MM.1S (cell line): ENCODE measurements around the gene ELP6.

Experiments
- DNase-seq: peaks from one replicate; pipeline ENCODE4 v3.0.0-alpha.2; 2015
- H2AFZ ChIP-seq: fragments of 300-600 bp; sonication (generic); 2 replicates; pipeline ENCODE4 v1.6.0; 2016; ENCODE audit warnings: antibody characterized with exemption, low read length
- H3F3A ChIP-seq: fragments of 300-600 bp; sonication (generic); 2 replicates; pipeline ENCODE4 v1.6.1; 2016; ENCODE audit warnings: mild to moderate bottlenecking, antibody characterized with exemption, low read length, moderate library complexity, mixed read lengths; ENCODE audit not compliant: insufficient read depth
- H3K27ac ChIP-seq: fragments of 300-600 bp; sonication (generic); 2 replicates; pipeline ENCODE4 v1.5.1; 2016; ENCODE audit warnings: mild to moderate bottlenecking, low read length
- H3K27me3 ChIP-seq: fragments of 300-600 bp; sonication (generic); replicated peaks from 2 replicates; pipeline ENCODE4 v1.6.0; 2016; ENCODE audit warnings: low read length; ENCODE audit not compliant: insufficient read depth
- H3K36me3 ChIP-seq: fragments of 300-600 bp; sonication (generic); replicated peaks from 2 replicates; pipeline ENCODE4 v1.6.1; 2016; ENCODE audit warnings: mild to moderate bottlenecking, low read length, mixed read lengths; ENCODE audit not compliant: insufficient read depth
- H3K4me1 ChIP-seq: fragments of 300-600 bp; sonication (generic); 2 replicates; pipeline ENCODE4 v1.6.1; 2016; ENCODE audit warnings: low read length, mixed read lengths
- H3K4me2 ChIP-seq: fragments of 300-600 bp; sonication (generic); 2 replicates; pipeline ENCODE4 v1.6.0; 2016; ENCODE audit warnings: low read depth, low read length
- H3K4me3 ChIP-seq: fragments of 300-600 bp; sonication (generic); 2 replicates; pipeline ENCODE4 v1.5.1; 2016; ENCODE audit warnings: low read length, mixed read lengths
- H3K79me2 ChIP-seq: fragments of 300-600 bp; sonication (generic); 2 replicates; pipeline ENCODE4 v1.6.1; 2016; ENCODE audit warnings: mixed run types, low read length, mixed read lengths
- H3K9ac ChIP-seq: fragments of 300-600 bp; sonication (generic); 2 replicates; pipeline ENCODE4 v1.6.1; 2016; ENCODE audit warnings: low read length, mixed read lengths
- H3K9me2 ChIP-seq: fragments of 300-600 bp; sonication (generic); replicated peaks from 2 replicates; pipeline ENCODE4 v1.6.1; 2016; ENCODE audit warnings: mild to moderate bottlenecking, low read length, mixed read lengths; ENCODE audit not compliant: insufficient read depth
- H3K9me3 ChIP-seq: fragments of 300-600 bp; sonication (generic); replicated peaks from 2 replicates; pipeline ENCODE4 v1.6.1; 2016; ENCODE audit warnings: mild to moderate bottlenecking, low read length, mixed read lengths; ENCODE audit not compliant: insufficient read depth
- H4K20me1 ChIP-seq: fragments of 300-600 bp; sonication (generic); 2 replicates; pipeline ENCODE4 v1.6.1; 2016; ENCODE audit warnings: mild to moderate bottlenecking, low read length, moderate library complexity, mixed read lengths; ENCODE audit not compliant: insufficient read depth
- EZH2 ChIP-seq: fragments of 300-600 bp; sonication (generic); optimal IDR thresholded peaks from 2 replicates; pipeline ENCODE3; 2017; ENCODE audit warnings: low read depth, mild to moderate bottlenecking, antibody characterized with exemption, low read length, mixed read lengths
- EZH2phosphoT487 ChIP-seq: fragments of 300-600 bp; sonication (generic); IDR thresholded peaks from 2 replicates; pipeline ENCODE4 v1.6.1; 2018; ENCODE audit warnings: antibody characterized with exemption, low read length
- TF ChIP-seq, protein P1 (sequence below): fragments of 300-600 bp; sonication (generic); IDR thresholded peaks from 2 replicates; pipeline ENCODE4 v1.5.1; 2016; ENCODE audit warnings: antibody characterized with exemption, low read length, mixed read lengths

Gene ELP6

DNA sequence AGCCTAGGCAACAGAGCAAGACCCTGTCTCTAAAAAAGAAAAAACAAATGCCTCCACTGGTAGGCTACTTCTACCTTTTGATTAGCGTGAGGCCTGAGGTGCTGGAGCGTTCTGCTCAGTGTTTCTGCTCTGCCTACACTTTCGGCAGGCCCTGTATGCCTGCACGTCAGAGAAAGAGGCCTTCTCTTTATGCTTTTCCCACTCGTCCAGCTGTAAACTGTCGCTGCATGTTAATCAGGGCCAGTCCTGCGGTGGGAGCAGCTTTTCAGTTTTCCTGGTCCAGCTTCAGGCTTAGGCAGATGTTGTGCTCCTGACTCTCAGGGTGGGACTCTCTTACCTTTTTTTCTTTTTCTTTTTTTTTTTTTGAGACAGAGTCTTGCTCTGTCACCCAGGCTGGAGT lies 39.9 kb upstream of the ELP6 start:
- TF ChIP-seq EZH2 (no peak), EZH2phosphoT487 (no peak)
- TF ChIP-seq, protein P1, sequence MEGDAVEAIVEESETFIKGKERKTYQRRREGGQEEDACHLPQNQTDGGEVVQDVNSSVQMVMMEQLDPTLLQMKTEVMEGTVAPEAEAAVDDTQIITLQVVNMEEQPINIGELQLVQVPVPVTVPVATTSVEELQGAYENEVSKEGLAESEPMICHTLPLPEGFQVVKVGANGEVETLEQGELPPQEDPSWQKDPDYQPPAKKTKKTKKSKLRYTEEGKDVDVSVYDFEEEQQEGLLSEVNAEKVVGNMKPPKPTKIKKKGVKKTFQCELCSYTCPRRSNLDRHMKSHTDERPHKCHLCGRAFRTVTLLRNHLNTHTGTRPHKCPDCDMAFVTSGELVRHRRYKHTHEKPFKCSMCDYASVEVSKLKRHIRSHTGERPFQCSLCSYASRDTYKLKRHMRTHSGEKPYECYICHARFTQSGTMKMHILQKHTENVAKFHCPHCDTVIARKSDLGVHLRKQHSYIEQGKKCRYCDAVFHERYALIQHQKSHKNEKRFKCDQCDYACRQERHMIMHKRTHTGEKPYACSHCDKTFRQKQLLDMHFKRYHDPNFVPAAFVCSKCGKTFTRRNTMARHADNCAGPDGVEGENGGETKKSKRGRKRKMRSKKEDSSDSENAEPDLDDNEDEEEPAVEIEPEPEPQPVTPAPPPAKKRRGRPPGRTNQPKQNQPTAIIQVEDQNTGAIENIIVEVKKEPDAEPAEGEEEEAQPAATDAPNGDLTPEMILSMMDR = no peak
- H2AFZ ChIP-seq = no peak overlapping the region
- H3K4me2 ChIP-seq = no peak overlapping the region
- no peak for DNase-seq
- H3K9ac ChIP-seq = no peak overlapping the region
- H3F3A ChIP-seq = no peaks in the 10 kb centered on the region
- no peak overlapping the region for H3K27ac ChIP-seq
- no peaks in the 10 kb centered on the region for H3K9me2 ChIP-seq
- no peaks in the 10 kb centered on the region for H3K9me3 ChIP-seq
- H3K4me1 ChIP-seq = no peaks in the 10 kb centered on the region
- no peaks in the 10 kb centered on the region for H3K36me3 ChIP-seq
- H3K79me2 ChIP-seq = no peaks in the 10 kb centered on the region
- H4K20me1 ChIP-seq = no peaks in the 10 kb centered on the region
- H3K27me3 ChIP-seq = no peaks in the 10 kb centered on the region
- H3K4me3 ChIP-seq = no peak overlapping the region

DNA sequence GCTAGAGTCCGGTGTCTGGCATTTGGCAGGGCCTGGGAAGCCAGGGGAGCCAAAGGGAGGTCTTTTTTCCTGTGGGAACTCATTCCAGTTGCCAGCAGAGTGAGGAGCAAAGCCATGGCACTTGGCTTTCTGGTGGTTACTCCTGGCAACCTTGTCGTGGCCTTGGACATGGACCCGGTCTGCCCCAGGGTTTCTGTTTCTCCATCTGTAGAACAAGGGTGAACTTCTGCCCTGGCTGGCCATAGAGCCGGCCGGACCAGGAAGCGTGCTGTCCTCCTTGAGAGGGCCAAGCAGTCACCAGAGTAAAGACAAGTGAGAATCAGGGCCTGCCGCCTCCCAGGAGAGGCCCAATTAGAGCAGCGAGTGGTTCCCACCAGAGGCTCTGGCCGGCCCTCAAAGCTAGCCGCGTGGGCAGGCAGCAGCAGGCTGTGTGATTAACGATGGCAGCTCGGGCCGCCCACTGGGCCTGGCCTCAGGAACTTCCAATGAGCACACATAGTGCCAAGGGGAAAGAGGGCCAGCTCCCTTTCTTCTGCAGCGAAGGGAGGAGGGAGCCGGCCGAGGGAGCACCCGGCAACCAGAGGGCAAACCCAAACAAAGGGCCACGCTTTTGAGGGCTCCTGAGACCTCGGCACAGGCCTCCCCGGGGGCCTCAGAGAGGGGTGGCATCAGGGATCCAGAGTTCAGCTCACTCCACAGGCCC lies 29.1 kb upstream of the ELP6 start:
- no peak overlapping the region for H3K27ac ChIP-seq
- no peaks in the 10 kb centered on the region for H3K27me3 ChIP-seq
- TF ChIP-seq EZH2 (no peak), EZH2phosphoT487 (no peak)
- TF ChIP-seq, protein P1 = no peak
- H3F3A ChIP-seq = no peaks in the 10 kb centered on the region
- H3K4me3 ChIP-seq = no peak overlapping the region
- no peak for DNase-seq
- no peak overlapping the region for H3K9ac ChIP-seq
- H3K9me3 ChIP-seq = no peaks in the 10 kb centered on the region
- H3K36me3 ChIP-seq = no peaks in the 10 kb centered on the region
- H3K79me2 ChIP-seq = no peaks in the 10 kb centered on the region
- no peak overlapping the region for H2AFZ ChIP-seq
- H4K20me1 ChIP-seq = no peaks in the 10 kb centered on the region
- H3K9me2 ChIP-seq = no peaks in the 10 kb centered on the region
- no peak overlapping the region for H3K4me2 ChIP-seq
- no peaks in the 10 kb centered on the region for H3K4me1 ChIP-seq

DNA sequence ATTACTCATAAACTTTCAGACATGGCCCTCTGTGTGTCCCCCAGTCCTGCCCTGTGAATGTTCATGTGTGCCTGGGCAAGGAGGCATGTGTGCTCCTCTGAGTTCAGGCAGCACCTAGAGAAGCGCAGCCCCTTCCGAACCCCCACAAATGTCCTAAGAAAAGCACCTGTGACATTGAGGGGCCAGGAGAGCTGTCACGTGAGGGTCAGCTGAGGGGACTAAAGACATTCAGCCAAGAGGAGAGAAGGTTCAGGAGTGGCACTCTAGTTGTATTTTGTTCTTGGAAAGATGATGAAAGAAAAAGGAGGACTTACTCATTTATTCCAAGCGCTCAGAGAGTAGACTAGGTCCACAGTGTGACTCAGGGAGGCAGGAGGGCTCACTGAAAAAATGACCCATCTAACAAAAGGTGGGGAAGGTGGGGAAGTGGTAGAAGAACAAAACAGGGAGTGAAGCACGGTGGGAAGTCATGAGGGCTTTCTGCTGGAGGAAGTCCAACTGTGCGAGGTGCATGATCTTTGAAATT lies 28.1 kb upstream of the ELP6 start:
- no peaks in the 10 kb centered on the region for H3K36me3 ChIP-seq
- no peaks in the 10 kb centered on the region for H3K9me3 ChIP-seq
- no peak overlapping the region for H2AFZ ChIP-seq
- no peak for DNase-seq
- H3K4me1 ChIP-seq = no peaks in the 10 kb centered on the region
- no peak overlapping the region for H3K27ac ChIP-seq
- H3F3A ChIP-seq = no peaks in the 10 kb centered on the region
- no peak overlapping the region for H3K4me3 ChIP-seq
- TF ChIP-seq EZH2phosphoT487 (no peak), EZH2 (no peak)
- TF ChIP-seq, protein P1 = no peak
- no peaks in the 10 kb centered on the region for H3K9me2 ChIP-seq
- H3K4me2 ChIP-seq = no peak overlapping the region
- H3K9ac ChIP-seq = no peak overlapping the region
- no peaks in the 10 kb centered on the region for H3K79me2 ChIP-seq
- no peaks in the 10 kb centered on the region for H4K20me1 ChIP-seq
- no peaks in the 10 kb centered on the region for H3K27me3 ChIP-seq
